GM20000 (cell line): ENCODE measurements around the gene GPSM1.
A peak's percentile ranks its signal among the peaks of the same experiment; 100 is the strongest.

Source experiments
- DNase-seq: peaks from one replicate; pipeline ENCODE4 v3.0.0; 2012; ENCODE audit warnings: low spot score
- CTCF ChIP-seq: IDR thresholded peaks from 2 replicates; pipeline ENCODE4 v1.5.1; 2012; ENCODE audit warnings: mild to moderate bottlenecking, control low read depth; ENCODE audit errors: extremely low read depth, missing control alignments

The GPSM1 gene, protein sequence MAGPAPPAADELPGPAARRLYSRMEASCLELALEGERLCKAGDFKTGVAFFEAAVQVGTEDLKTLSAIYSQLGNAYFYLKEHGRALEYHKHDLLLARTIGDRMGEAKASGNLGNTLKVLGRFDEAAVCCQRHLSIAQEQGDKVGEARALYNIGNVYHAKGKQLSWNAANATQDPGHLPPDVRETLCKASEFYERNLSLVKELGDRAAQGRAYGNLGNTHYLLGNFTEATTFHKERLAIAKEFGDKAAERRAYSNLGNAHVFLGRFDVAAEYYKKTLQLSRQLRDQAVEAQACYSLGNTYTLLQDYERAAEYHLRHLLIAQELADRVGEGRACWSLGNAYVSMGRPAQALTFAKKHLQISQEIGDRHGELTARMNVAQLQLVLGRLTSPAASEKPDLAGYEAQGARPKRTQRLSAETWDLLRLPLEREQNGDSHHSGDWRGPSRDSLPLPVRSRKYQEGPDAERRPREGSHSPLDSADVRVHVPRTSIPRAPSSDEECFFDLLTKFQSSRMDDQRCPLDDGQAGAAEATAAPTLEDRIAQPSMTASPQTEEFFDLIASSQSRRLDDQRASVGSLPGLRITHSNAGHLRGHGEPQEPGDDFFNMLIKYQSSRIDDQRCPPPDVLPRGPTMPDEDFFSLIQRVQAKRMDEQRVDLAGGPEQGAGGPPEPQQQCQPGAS

GRCh38 chr9:136327304-136327974 lies at the start of gene GPSM1:
Gene GPSM1, plus strand, starts transcription at chr9:136327539. Its CDS starts 157 bp downstream, at chr9:136327696.
- peak; percentile 64 for DNase-seq
- no peak for TF ChIP-seq CTCF

DNA sequence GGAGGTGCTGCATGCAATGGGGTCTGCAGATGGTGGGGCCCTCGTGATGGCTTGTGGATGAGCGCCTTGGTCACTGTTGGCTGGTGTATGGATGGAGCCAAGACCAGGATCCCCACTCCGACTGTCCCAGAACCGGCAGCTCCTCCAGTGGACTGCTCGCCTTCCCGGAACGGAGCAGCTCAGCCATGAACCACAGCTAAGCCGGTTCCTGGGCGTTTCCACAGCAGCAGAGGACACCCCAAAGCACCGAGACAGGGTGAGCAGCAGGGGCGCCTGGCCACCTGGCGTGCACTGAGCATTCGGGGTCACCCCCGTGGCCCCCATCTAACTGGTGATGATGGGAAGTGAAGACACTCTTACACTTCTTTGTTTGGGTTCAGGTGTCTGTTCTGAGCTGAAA lies 49.6 kb upstream of the GPSM1 start:
- TF ChIP-seq CTCF: no peak
- DNase-seq: no peak

DNA sequence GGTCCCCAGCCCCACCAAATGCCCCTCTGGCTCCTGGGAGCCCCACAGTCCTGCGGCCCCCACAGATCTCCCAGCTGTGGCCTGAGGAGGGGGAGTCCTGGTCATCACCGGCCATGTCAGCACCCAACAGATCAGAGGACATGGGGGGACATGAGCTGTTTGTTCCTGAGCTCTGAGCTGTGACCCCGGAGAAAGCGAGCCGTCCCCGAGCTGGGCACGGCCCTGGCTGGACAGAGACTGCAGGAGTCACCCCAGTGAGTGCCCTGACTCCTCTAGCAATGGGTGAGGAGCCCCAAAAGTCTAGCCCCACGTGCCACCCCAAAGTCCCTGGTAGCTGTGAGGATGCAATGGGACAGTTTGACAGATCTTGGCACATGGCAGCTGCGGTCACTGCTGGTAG lies 49.1 kb upstream of the GPSM1 start:
- TF ChIP-seq CTCF: no peak
- DNase-seq: no peak

DNA sequence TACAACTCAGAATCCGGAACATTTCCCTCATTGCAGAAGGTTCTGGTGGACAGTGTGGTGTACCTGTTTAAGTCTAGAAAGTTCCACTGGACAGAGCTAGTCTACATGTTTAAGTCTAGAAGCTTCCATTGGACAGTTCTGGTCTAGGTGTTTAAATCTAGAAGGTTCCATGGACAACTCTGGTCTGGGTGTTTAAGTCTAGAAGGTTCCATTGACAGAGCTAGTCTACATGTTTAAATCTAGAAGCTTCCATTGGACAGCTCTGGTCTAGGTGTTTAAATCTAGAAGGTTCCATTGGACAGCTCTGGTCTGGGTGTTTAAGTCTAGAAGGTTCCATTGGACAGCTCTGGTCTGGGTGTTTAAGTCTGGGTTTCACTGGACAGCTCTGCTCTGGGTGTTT lies 48.4 kb upstream of the GPSM1 start:
- no peak for DNase-seq

DNA sequence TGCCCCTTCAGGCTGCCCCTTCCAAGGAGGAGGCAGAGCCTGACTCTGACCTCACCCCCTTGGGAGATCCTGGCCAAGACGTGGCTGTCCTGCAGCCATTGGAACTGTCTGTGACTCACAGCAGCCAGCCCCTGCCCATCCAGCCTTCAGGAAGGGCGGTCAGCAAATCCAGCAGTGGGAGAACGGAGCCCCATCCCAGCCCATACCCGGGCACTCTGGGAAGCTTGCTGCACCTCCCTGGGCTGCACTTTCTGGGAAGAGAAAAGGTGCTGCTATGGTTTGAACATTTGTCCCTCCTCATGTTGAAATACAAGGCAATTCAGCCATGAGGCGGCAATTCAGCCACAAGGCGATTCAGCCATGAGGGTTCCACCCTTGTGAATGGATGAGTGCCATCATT lies 47.9 kb upstream of the GPSM1 start:
- no peak for DNase-seq
- TF ChIP-seq CTCF: no peak

More for the DNA sequence above, 48.4 kb upstream of the GPSM1 start:
- no peak for TF ChIP-seq CTCF

- no peak for TF ChIP-seq CTCF
These were observed 46.6 kb upstream of the GPSM1 start for GRCh38 chr9:136280535-136281315.

More at GRCh38 chr9:136280535-136281315, 46.6 kb upstream of the GPSM1 start:
- DNase-seq: no peak
